Inflammatory macrophage treated with lipopolysaccharide for 1 hour (primary cell): Measurements from ENCODE around the gene QARS1.
A peak's percentile ranks its signal among the peaks of the same experiment; 100 is the strongest.

Source experiments
- DNase-seq, 2 donors: peaks; one replicate each; pipeline ENCODE4 v3.0.0-alpha.2; 2020 to 2022

QARS1 gene

GRCh38 chr3:49104427-49105291 lies at the start of gene QARS1:
Gene QARS1, minus strand, starts transcription at chr3:49104757. Its CDS starts 24 bp downstream, at chr3:49104733.
- peak; percentile 88 to 93 for DNase-seq

- DNase-seq = no peak
Measured at GRCh38 chr3:49153349-49153912, 48.9 kb upstream of the QARS1 start.

GRCh38 chr3:49151610-49152009 lies 47.1 kb upstream of the QARS1 start:
- DNase-seq = no peak

- no peak for DNase-seq
Measured at GRCh38 chr3:49148159-49148558, 43.6 kb upstream of the QARS1 start.

GRCh38 chr3:49140080-49140479 lies 35.5 kb upstream of the QARS1 start:
- no peak for DNase-seq

- no peak for DNase-seq
Measured at GRCh38 chr3:49135499-49135898, 30.9 kb upstream of the QARS1 start.

GRCh38 chr3:49134471-49135265 lies 30.1 kb upstream of the QARS1 start:
- no peak for DNase-seq

GRCh38 chr3:49133226-49133951 lies 28.8 kb upstream of the QARS1 start:
- DNase-seq = peak; percentile 59 to 66

GRCh38 chr3:49132437-49133225 lies 28.1 kb upstream of the QARS1 start, which contains the start of gene LAMB2:
Gene LAMB2, minus strand, starts transcription at chr3:49133050. Its CDS starts 183 bp downstream, at chr3:49132867.
- DNase-seq = no peak

GRCh38 chr3:49132073-49132436 lies 27.5 kb upstream of the QARS1 start:
- no peak for DNase-seq

GRCh38 chr3:49131576-49131975 lies 27.0 kb upstream of the QARS1 start:
- no peak for DNase-seq

GRCh38 chr3:49131040-49131439 lies 26.5 kb upstream of the QARS1 start:
- DNase-seq = no peak

- no peak for DNase-seq
Measured at GRCh38 chr3:49124991-49125670, 20.6 kb upstream of the QARS1 start.

GRCh38 chr3:49124203-49124602 lies 19.6 kb upstream of the QARS1 start:
- DNase-seq = no peak

- DNase-seq = no peak
Measured at GRCh38 chr3:49123687-49124086, 19.1 kb upstream of the QARS1 start.

- DNase-seq = no peak
Measured at GRCh38 chr3:49122886-49123545, 18.5 kb upstream of the QARS1 start.

GRCh38 chr3:49122451-49122850 lies 17.9 kb upstream of the QARS1 start:
- DNase-seq = peak in 1 of 2 donors; percentile 45

GRCh38 chr3:49122022-49122421 lies 17.5 kb upstream of the QARS1 start:
- no peak for DNase-seq

- DNase-seq = no peak
Measured at GRCh38 chr3:49121132-49121736, 16.7 kb upstream of the QARS1 start.

- peak; percentile 88 to 96 for DNase-seq
Measured at GRCh38 chr3:49120438-49121131, 16.0 kb upstream of the QARS1 start, which contains the start of gene USP19. Gene USP19, minus strand, starts transcription at chr3:49120823. Its CDS starts 1,678 bp downstream, at chr3:49119145.
